Endometrium (tissue), 2 donors: ENCODE results near the gene ATP8B4.
A peak's percentile ranks its signal among the peaks of the same experiment; 100 is the strongest.

Experiments used
- FAIRE-seq: peaks from 2 replicates; lab custom pipeline; 2012; peaks lifted over from hg19 to GRCh38; lab: Jason Lieb, UNC
- donor health status: control.
- donor health status: control.

ATP8B4 gene

GRCh38 chr15:50107591-50108408, 11.2 kb downstream of the ATP8B4 start:
- no peak for FAIRE-seq

GRCh38 chr15:50107157-50107556, 11.9 kb downstream of the ATP8B4 start:
- FAIRE-seq: no peak

- FAIRE-seq: no peak
These were observed 12.6 kb downstream of the ATP8B4 start for GRCh38 chr15:50106457-50106856.

DNA sequence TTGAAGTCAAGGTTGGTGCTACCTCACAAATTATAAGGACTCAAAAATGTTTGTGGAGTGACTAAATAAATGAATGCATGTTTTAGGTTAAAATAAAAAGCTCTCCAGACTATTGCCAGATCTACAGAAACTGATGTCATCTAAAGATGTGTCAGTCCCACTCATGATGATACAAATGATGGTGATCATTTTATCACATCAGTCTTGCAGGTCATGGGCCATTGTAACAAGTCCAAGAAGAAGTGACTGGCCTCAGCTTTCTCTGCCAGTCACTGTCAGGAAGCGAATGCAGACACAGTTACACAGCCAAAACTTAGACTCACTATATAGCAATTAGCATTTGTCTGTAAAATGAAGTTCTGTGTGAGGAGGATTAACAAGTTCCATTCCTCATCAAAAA, 18.5 kb downstream of the ATP8B4 start:
- FAIRE-seq: no peak

DNA sequence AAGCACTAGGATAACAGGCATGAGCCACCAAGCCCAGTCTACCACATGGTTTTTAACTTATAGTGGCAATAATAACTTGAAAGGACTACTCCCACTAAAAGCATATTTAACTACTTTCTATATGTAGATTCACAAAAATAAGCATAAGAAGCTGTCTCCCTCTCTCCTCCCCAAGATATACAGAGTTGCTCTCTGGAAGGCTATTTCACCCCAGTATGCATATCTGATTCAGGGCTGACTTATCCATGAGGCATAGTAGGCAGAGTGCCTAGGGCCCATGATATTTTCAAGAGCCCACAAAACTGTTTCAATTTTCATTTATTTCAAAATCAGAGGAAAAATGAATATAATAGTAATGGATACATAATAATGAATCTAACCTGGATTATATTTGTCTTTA, 20.5 kb downstream of the ATP8B4 start:
- no peak for FAIRE-seq

DNA sequence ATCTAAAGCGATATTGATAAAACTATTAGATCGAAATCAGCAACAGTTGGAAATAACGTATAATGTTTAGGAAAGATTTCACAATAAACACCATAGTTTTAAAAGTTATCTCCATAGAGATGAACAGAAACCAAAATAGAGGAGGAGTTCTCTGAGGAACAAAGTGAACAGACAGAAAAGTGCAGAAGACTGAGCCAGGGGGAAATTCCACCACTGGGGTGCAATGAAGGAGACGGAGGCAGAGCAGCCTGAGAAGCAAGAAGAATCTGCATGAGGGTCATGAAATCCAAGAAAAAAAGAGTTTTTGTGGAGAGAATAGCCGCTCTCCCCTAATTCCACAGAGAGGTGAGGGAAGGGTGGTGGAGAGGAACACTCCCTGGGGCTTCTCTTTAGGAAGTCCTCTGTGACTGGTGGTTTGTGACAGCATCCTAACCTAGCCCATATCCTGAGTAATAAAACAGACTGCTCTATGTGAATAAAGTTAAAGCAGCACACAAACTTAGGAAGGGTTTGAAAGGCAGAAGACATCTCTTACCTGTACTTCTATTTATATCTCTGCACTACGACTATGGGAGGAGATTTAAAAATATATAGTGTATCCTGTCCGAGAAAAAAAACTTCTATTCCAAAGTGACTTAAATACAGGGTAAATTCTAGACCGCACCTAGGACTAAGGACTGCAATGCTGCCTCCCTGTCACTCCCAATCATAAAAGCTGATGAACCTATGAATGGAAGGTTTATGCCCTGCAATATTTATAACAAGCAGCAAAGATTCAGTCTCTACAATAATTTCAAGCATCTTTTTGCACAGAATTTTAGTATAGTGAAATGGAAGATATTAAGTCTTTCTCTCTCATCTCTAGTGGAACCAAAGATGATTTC, 22.9 kb downstream of the ATP8B4 start:
- no peak for FAIRE-seq

DNA sequence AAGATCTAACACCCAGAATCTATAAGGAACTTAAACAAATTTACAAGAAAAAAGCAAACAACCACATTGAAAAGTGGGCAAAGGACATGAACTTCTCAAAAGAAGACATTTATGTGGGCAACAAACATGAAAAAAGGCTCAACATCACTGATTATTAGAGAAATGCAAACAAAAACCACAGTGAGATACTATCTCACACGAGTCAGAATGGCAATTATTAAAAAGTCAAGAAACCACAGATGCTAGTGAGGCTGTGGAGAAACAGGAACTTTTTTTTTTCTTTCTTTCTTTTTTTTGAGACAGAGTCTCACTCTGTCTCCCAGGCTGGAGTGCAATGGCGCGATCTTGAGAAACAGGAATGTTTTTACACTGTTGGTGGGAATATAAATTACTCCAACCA, 29.6 kb downstream of the ATP8B4 start:
- peak; percentile 39 for FAIRE-seq

- FAIRE-seq: no peak
These were observed 34.1 kb downstream of the ATP8B4 start for GRCh38 chr15:50084932-50085331.

DNA sequence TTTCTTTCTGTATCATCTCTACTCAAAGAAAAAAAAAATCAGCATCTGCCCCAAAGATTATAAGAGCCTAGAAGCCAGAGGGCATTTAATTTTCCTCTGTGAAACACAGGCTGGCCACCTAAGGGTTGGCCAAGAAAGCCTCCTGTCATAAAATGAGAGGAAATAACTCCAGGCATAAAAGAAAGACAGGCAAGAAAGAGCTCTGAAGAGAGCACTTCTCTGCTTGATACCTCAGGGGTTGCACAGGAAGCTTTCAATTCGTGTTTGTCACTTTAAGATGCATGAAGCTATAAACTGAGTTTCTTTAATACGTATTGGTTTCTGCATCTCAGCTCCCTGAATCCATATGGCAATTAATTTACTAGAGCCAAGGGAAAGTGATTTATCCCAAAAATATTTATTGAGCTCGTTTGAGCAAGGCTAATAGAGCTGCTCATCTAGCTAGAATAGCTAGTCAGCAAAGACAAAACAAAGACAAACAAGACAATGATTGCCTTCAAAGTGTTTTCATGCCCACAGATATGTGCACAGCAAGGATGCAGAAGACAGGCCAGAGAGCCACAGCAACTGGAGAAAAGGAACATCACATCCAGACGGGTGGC, 35.5 kb downstream of the ATP8B4 start:
- FAIRE-seq: no peak

GRCh38 chr15:50082066-50082465, 37.0 kb downstream of the ATP8B4 start:
- no peak for FAIRE-seq

GRCh38 chr15:50077651-50078050, 41.4 kb downstream of the ATP8B4 start:
- FAIRE-seq: no peak

- peak; percentile 8 for FAIRE-seq
These were observed 41.9 kb downstream of the ATP8B4 start for GRCh38 chr15:50077176-50077575.

GRCh38 chr15:50075319-50075718, 43.7 kb downstream of the ATP8B4 start:
- FAIRE-seq: no peak

DNA sequence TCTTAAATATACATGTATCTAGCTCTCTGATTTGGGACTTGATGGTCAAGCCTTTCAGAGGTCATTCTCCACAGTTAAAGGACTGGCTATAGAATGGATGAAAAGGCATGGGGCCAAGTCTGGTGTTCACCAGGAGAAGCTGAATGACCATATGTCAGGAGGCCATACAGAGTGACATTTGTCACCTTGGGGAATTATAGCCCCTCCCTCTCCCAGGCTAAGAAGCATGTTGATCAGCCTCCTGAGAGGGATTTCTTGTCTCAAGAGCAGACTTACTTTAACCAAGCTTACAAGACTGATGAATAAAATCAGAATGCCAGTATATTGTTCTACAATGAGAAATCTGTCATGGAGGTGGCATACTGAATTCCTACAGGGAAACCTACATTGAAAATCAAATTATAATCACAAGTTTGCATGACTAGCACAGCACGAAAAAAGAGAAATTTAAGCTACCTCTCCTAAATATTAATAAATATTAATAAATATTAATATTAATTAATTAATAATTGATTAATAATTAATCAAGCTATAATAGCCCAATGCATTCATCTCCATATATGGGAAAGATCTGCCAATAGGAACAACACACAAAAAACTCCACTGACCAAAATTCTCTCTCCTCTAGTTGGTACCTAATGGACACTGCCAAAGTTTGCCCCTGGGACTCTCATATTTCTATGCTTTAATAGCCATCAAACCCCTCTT, 47.3 kb downstream of the ATP8B4 start:
- FAIRE-seq: no peak

- FAIRE-seq: no peak
These were observed 51.0 kb downstream of the ATP8B4 start for GRCh38 chr15:50068016-50068415.

- no peak for FAIRE-seq
These were observed 51.8 kb downstream of the ATP8B4 start for GRCh38 chr15:50067254-50067653.

DNA sequence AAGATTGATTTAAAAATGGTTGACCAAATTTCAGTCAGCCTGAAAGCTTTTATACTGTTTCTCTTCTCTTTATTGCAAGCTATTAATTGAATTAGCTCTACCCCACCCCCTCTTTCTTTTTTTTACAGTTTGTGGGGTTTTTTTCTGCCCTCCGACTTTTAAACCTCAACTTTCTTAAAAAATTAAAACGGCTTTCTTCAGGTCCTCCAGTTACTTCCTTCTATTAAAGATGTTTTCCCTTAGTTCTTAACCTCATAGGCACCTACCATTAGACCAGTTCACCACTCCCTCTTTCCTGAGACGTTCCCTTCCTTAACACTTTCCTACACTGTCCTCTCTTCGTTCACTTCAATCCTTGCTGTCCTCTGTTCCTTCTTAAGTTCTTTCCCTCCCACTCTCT, 52.4 kb downstream of the ATP8B4 start:
- FAIRE-seq: no peak

- no peak for FAIRE-seq
These were observed 52.8 kb downstream of the ATP8B4 start for GRCh38 chr15:50066202-50066601.

DNA sequence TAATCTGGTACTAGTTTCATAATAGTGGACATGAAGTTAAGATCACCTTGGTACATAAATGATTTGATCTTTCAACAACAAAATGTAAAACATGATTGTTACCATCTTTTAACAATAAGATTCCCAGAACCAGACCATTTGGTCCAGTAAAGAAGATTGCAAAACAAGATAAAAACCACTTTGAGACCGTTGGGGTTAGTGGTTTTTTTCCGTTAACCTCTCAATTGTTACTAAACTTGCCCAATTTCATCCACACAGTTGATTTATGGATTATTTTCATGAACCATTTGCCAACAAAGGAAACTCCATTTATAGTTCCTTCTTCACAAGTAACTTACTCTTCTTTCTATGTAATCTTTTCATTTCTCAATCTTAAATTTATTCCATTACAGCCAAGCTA, 53.8 kb downstream of the ATP8B4 start:
- no peak for FAIRE-seq

DNA sequence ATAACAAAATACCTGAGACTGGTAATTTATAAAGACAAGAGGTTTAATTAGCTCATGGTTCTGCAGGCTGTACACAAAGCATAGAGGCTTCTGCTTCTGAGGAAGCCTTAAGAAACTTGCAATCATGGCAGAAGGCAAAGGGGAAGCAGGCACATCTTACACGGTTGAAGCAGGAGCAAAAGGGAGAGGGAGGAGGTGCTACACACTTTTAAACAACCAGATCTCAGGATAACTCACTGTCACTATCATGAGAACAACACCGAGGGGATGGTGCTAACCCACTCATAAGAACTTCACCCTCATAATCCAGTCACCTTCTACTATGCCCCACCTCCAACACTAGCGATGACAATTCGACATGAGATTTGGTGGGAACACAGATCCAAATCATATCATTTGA, 54.4 kb downstream of the ATP8B4 start:
- no peak for FAIRE-seq

GRCh38 chr15:50063226-50063625, 55.8 kb downstream of the ATP8B4 start:
- FAIRE-seq: no peak

DNA sequence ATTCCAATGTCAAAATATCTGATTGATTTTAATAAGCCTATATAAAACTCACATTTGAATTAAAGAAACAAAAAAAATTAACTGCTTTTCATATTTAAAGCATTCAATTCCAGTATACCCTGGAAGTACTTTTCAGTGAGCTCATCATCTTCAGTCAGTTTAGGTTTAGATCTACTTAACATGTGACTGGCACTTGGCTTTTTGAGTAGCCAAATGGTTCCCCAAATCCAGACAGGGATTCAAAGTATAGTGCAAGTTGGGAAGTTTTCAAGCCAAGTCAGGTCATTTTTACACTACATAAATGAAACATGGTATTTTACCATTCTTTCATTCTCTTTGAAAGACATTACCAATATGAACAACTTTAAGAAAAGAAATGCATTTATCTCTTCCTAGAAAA, 57.5 kb downstream of the ATP8B4 start:
- FAIRE-seq: no peak
